HG03066 (cell line): ENCODE measurements around the gene NXPH2.
"Not testable (repeated sequence)": the region's sequence is repeated elsewhere in the genome, so short reads cannot be mapped to it uniquely, and the experiment has no call there.

Source experiments
- ATAC-seq: cut with Tn5 transposase; IDR thresholded peaks from one replicate; pipeline ENCODE4 v1.9.1; 2021; ENCODE audit warnings: low read depth; ENCODE audit not compliant: unreplicated experiment

The NXPH2 gene

GRCh38 chr2:138760676-138761075 lies 19.5 kb downstream of the NXPH2 start:
- ATAC-seq = no peak

- no peak for ATAC-seq
Observed at GRCh38 chr2:138757384-138757783, 22.8 kb downstream of the NXPH2 start.

DNA sequence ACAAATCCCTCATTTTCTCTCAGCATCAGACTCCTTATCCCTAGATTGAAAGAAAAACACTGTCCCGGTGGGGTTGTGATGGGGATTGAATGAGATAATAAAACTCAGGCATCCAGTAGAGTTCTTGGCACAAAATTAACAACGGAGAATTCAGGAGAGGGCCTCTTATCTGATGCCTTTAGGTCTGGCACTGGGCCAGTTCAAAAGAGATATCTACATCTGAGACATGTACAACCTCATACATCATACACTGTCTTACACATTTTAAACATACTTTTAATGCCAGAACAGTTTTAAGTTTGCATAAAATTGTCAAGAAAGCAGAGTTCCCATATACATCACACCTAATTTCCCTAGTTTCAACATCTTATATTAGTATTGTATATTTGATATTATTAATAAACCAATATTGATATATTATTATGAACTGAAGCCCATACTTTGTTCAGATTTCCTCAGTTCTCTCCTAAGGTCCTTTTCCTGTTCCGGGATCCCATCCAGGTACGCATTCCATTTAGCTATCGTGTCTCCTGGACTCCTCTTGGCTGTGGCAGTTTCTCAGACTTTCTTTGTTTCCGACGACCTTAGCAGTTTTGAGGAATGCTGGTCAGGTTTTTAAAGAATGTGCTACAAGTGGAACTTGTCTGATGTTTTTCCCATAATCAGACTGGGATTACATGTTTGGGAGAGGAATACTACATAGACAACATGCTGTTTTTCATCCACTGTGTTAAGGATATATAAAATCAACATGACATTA lies 27.8 kb downstream of the NXPH2 start:
- ATAC-seq = no peak

DNA sequence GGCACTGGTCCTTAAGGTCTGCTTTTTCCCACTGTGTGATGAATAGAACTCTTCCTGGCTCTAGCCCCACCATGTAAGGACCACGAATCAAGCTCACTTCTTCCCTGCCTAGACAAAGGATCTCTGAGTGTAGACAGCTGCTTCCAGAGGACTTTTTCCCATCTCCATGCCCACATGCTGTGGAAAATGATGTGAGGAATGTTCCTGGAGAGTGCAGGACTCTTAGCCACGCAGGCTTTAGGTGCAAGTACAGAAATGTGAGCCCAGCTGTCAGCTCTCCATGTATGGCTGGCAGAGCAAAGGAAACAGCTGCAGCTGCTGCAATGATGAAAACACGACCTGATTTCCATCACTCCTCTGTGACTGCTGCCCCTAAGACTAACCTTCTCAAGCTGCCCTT lies 35.5 kb downstream of the NXPH2 start:
- ATAC-seq = no peak

GRCh38 chr2:138742441-138743057 lies 37.6 kb downstream of the NXPH2 start:
- no peak for ATAC-seq

- ATAC-seq = no peak
Observed at GRCh38 chr2:138741851-138742250, 38.3 kb downstream of the NXPH2 start.

- ATAC-seq = not testable (repeated sequence)
Observed at GRCh38 chr2:138737009-138737554, 43.1 kb downstream of the NXPH2 start.

- ATAC-seq = no peak
Observed at GRCh38 chr2:138732651-138733050, 47.5 kb downstream of the NXPH2 start.

GRCh38 chr2:138730497-138731030 lies 49.6 kb downstream of the NXPH2 start:
- ATAC-seq = peak; percentile 76

GRCh38 chr2:138727956-138728355 lies 52.2 kb downstream of the NXPH2 start:
- no peak for ATAC-seq

- no peak for ATAC-seq
Observed at GRCh38 chr2:138726681-138727080, 53.5 kb downstream of the NXPH2 start.

DNA sequence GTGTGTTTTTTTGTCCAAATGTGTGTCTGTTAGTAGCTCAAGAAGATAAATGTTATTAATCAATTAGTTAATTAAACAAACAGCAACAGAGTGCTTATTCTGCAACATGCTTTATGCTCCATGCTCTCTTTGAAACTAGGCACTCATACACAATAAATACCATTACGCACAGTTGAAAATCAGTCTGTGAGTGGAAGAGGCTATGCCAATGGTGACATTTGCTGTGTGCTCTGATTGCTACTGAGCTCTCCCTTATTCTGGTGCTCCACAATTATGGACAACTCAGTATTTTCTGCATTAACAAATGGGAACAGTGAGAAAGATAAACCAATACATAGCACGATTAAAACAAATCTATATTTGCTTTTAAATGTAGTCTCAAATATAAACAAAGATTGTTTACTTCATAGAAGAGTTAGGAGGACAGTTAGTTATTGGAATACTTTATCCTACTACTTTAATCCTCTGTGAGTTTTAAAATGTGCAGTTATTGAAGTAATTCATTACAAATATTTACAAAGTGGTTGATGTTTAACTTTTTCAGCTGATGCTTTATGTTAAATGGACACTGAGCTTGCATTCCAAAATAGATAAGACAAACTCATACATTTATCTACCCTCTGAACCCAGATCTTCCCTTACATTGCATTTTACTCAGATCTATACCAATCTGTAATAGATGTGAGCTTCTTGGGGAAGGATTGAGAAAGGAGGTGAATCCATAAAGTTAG lies 55.3 kb downstream of the NXPH2 start:
- no peak for ATAC-seq

DNA sequence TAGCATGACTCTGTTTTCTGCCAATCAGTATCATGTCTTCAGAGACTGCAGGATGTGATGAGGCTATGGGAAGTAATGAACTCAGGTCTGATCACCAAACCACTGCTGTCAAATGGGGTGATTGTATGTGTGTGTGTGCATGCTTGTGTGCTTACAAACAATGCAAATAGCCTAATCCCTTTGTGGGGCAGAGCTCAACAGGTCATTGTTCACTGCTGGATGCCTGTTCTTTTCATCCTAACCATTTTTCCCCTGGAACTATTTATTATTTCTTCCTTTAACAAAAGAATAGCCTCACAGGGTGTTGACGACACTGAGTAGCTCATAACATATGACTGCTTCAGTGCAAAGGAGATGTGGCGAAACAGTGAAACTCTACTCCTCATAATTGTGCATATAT lies 55.9 kb downstream of the NXPH2 start:
- no peak for ATAC-seq

DNA sequence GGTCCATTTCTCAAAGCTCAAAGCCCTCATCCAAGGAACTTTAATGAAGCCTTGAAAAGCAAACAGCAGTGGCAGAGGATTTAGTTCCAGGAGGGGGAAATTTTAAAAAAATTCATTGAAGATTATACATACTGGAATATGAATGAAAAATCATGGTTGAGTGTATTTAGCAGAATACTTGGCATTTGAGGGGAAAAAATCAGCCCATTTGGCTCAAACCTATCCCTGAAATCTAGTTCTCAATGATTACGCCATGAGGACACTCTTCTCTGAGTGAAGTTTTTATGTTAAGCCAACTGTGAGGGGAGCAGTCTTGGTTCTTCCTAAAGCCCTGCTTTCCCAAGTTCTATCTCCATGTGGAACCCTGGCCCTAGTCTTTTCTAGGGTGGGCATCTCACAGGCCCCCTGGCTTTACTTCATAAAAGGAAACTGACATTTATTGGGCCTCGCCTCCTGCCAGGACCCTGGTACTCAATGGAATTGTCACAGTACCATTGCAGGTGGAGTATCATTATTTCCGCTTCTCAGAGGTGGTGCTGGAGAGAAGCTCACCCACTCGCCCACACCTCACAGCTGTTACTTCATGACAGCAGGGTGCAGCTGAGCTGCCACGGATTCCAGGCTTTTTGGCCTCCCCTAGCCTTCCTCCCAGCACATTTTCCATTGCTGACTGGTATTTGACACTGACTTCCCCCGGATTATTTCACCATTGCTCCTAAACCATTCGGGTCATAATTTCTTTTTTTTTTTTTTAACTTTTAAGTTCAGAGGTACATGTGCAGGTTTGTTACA lies 56.8 kb downstream of the NXPH2 start:
- ATAC-seq = no peak

DNA sequence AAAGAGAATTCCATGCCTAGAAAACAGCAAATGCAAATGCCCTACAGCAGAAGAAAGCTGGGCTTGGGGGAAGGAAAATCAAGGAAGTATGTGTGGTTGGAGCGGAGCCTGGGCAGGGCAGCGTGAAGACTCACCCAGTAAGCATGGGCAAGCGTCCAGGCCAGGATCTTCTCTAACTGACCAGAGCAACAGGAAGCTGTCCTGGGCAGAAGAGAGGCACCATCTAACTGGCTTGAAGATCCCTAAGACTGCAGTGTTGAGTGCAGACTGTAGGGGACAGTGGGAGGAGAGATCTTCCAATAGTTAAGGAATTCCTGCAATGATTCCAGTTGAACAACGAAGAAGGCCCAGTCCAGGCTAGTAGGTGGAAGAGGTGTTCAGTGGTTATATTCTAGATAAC lies 57.9 kb downstream of the NXPH2 start:
- ATAC-seq = no peak

- no peak for ATAC-seq
Observed at GRCh38 chr2:138720035-138720838, 60.0 kb downstream of the NXPH2 start.

- ATAC-seq = no peak
Observed at GRCh38 chr2:138718405-138718804, 61.8 kb downstream of the NXPH2 start.

GRCh38 chr2:138716183-138716582 lies 64.0 kb downstream of the NXPH2 start:
- no peak for ATAC-seq

- ATAC-seq = no peak
Observed at GRCh38 chr2:138713504-138713903, 66.7 kb downstream of the NXPH2 start.
